HCT116 (cell line): ENCODE data around the gene HDDC3. TPM values are rescaled to one million over a fixed set of nuclear protein-coding genes. Genes with fewer than 3 reads are reported as not detected.

Experiments
- ATAC-seq: fragments of 200-7000 bp; cut with Tn5 transposase; 2 replicates; pipeline ENCODE4 v1.9.1; 2020; ENCODE audit warnings: mild to moderate bottlenecking, moderate library complexity
- BruUV-seq: library from RNA; stranded (reverse); fragments of 400-500 nt; replicated peaks from 2 replicates; lab custom pipeline; 2021; lab: Mats Ljungman, UMichigan
- CTCF ChIA-PET: fragments of 300-600 bp; sonication (Branson Sonifier 250); formaldehyde crosslinking; loops from one replicate; lab custom pipeline; 2021; ENCODE audit warnings: antibody characterized with exemption; lab: Charles Lee
- POLR2A ChIA-PET: fragments of 300-600, 350-600 bp; sonication (Branson Sonifier 250); formaldehyde crosslinking; loops from one replicate; lab custom pipeline; 2021; ENCODE audit warnings: antibody characterized with exemption; lab: Charles Lee
- RAD21 ChIA-PET, 2 experiments: fragments of 300-600 bp; sonication (Branson Sonifier 250); formaldehyde crosslinking; loops; one replicate each; lab custom pipeline; 2023; ENCODE audit warnings: low total read pairs in 2 of 2; ENCODE audit not compliant: uncharacterized antibody in 2 of 2, unreplicated experiment in 2 of 2, low non-redundant PET in 1 of 2; lab: Charles Lee
- DNase-seq: peaks from one replicate; pipeline ENCODE4 v3.0.0-alpha.2; 2010; ENCODE audit warnings: low read depth, low spot score
- H2AFZ ChIP-seq: fragments of 200-600 bp; shearing (Covaris generic), sonication (generic); 2 replicates; pipeline ENCODE4 v1.6.1; 2017; ENCODE audit warnings: low read depth, mixed run types, mixed read lengths, antibody characterized with exemption, low read length; ENCODE audit not compliant: poor library complexity, severe bottlenecking
- H3K27ac ChIP-seq: 2 replicates; pipeline ENCODE4 v1.5.1; 2012; ENCODE audit warnings: low read depth, low read length
- H3K27me3 ChIP-seq: fragments of 200-600 bp; sonication (generic); 2 replicates; pipeline ENCODE4 v1.6.1; 2016; ENCODE audit warnings: mixed run types, low read length, mixed read lengths; ENCODE audit not compliant: insufficient read depth
- H3K36me3 ChIP-seq, 2 experiments: fragments of 200-500 bp in 1 of 2; fragments of 200-600 bp in 1 of 2; sonication (Bioruptor generic) in 1 of 2; sonication (generic) in 1 of 2; 2 replicates each; pipeline versions ENCODE4 v1.5.1 to v1.6.1; 2014 to 2016; ENCODE audit warnings: low read length in 2 of 2, inconsistent platforms in 1 of 2, mixed read lengths in 1 of 2, mixed run types in 1 of 2; ENCODE audit not compliant: insufficient read depth in 2 of 2, control insufficient read depth in 1 of 2
- H3K4me1 ChIP-seq, 2 experiments: fragments of 200-600 bp in 1 of 2; sonication (generic) in 1 of 2; 2 replicates each; pipeline versions ENCODE4 v1.5.1 to v1.6.1; 2012 to 2017; ENCODE audit warnings: low read length in 2 of 2, inconsistent platforms in 1 of 2, mild to moderate bottlenecking in 1 of 2, mixed read lengths in 1 of 2, mixed run types in 1 of 2, moderate library complexity in 1 of 2; ENCODE audit not compliant: insufficient read depth in 2 of 2, control insufficient read depth in 1 of 2
- H3K4me2 ChIP-seq: fragments of 200-600 bp; sonication (generic); 2 replicates; pipeline ENCODE4 v1.6.1; 2017; ENCODE audit warnings: mixed run types, low read length, mixed read lengths
- H3K4me3 ChIP-seq, 2 experiments: fragments of 200-600 bp in 1 of 2; sonication (generic) in 1 of 2; replicated peaks in 1 of 2; 2 replicates each; pipeline ENCODE4 v1.5.1; 2011 to 2016; ENCODE audit warnings: low read length in 2 of 2, control low read depth in 1 of 2, low read depth in 1 of 2, mild to moderate bottlenecking in 1 of 2, mixed read lengths in 1 of 2, mixed run types in 1 of 2
- H3K79me2 ChIP-seq: fragments of 200-600 bp; sonication (generic); 2 replicates; pipeline ENCODE4 v1.6.1; 2017; ENCODE audit warnings: mild to moderate bottlenecking, mixed run types, low read length, moderate library complexity, mixed read lengths; ENCODE audit not compliant: insufficient read depth
- H3K9ac ChIP-seq: fragments of 200-600 bp; sonication (generic); 2 replicates; pipeline ENCODE4 v1.6.1; 2016; ENCODE audit warnings: low read length, mixed read lengths
- H3K9me2 ChIP-seq: fragments of 200-600 bp; sonication (generic), shearing (Covaris generic); 2 replicates; pipeline ENCODE4 v1.6.1; 2017; ENCODE audit warnings: mixed run types, mild to moderate bottlenecking, moderate library complexity; ENCODE audit not compliant: insufficient read depth
- H3K9me3 ChIP-seq, 2 experiments: fragments of 200-500 bp in 1 of 2; fragments of 200-600 bp in 1 of 2; sonication (Bioruptor generic) in 1 of 2; sonication (generic) in 1 of 2; 2 replicates each; pipeline ENCODE4 v1.6.1; 2014 to 2017; ENCODE audit warnings: low read length in 2 of 2, mixed read lengths in 2 of 2, inconsistent platforms in 1 of 2, low read depth in 1 of 2, mild to moderate bottlenecking in 1 of 2, mixed run types in 1 of 2, moderate library complexity in 1 of 2; ENCODE audit not compliant: control insufficient read depth in 1 of 2, insufficient read depth in 1 of 2
- H4K20me1 ChIP-seq: fragments of 200-600 bp; sonication (generic), shearing (Covaris generic); 2 replicates; pipeline ENCODE4 v1.6.1; 2017; ENCODE audit warnings: mixed run types, mild to moderate bottlenecking, moderate library complexity; ENCODE audit not compliant: insufficient read depth
- ATF3 ChIP-seq: IDR thresholded peaks from 2 replicates; pipeline ENCODE4 v1.6.1; 2012
- CBX3 ChIP-seq: IDR thresholded peaks from 2 replicates; pipeline ENCODE4 v1.6.1; 2012; ENCODE audit warnings: low read depth
- CTCF ChIP-seq, 3 experiments: fragments of 200-600 bp in 1 of 3; sonication (generic) in 1 of 3; IDR thresholded peaks in 2 of 3; conservative IDR thresholded peaks in 1 of 3; 2 replicates each; pipeline ENCODE4 v1.5.1; 2012 to 2017; ENCODE audit warnings: low read depth in 2 of 3, low read length in 2 of 3, antibody characterized with exemption in 1 of 3, borderline replicate concordance in 1 of 3, control low read depth in 1 of 3, mild to moderate bottlenecking in 1 of 3, mixed read lengths in 1 of 3, mixed run types in 1 of 3, moderate library complexity in 1 of 3; ENCODE audit not compliant: insufficient read depth in 1 of 3
- EGR1 ChIP-seq: IDR thresholded peaks from 2 replicates; pipeline ENCODE4 v1.6.1; 2012; ENCODE audit warnings: low read depth
- ELF1 ChIP-seq: IDR thresholded peaks from 2 replicates; pipeline ENCODE4 v1.6.1; 2012; ENCODE audit warnings: low read depth, borderline replicate concordance
- FOSL1 ChIP-seq: IDR thresholded peaks from 2 replicates; pipeline ENCODE4 v1.6.1; 2012; ENCODE audit warnings: low read depth
- MAX ChIP-seq: IDR thresholded peaks from 2 replicates; pipeline ENCODE4 v1.6.1; 2012
- POLR2A ChIP-seq: IDR thresholded peaks from 2 replicates; pipeline ENCODE4 v1.7.0; 2011; ENCODE audit warnings: borderline replicate concordance; ENCODE audit not compliant: insufficient read depth, insufficient read length; ENCODE audit errors: extremely low read depth
- POLR2AphosphoS5 ChIP-seq: IDR thresholded peaks from 2 replicates; pipeline ENCODE4 v1.6.1; 2011; ENCODE audit warnings: mild to moderate bottlenecking, low read depth, low read length, moderate library complexity
- RAD21 ChIP-seq: IDR thresholded peaks from 2 replicates; pipeline ENCODE4 v1.6.1; 2012; ENCODE audit warnings: low read depth, mild to moderate bottlenecking
- REST ChIP-seq: IDR thresholded peaks from 2 replicates; pipeline ENCODE4 v1.6.1; 2012; ENCODE audit warnings: low read depth
- ZBTB33 ChIP-seq: IDR thresholded peaks from 2 replicates; pipeline ENCODE4 v1.6.1; 2011; ENCODE audit warnings: mild to moderate bottlenecking, low read length, moderate library complexity; ENCODE audit not compliant: insufficient replicate concordance; ENCODE audit errors: extremely low read depth
- ZNF274 ChIP-seq: fragments of 200-500 bp; sonication (Bioruptor generic); IDR thresholded peaks from 2 replicates; pipeline ENCODE4 v1.6.1; 2014; ENCODE audit warnings: mild to moderate bottlenecking, low read depth, low read length, inconsistent platforms
- intact Hi-C: fragments of 100-400 bp; cut with micrococcal nuclease; formaldehyde crosslinking; loops from 2 replicates; pipeline ENCODE4 v1.10.0; 2022
- total RNA-seq: library from RNA; stranded (reverse); gene quantifications from one replicate; pipeline ENCODE4 v1.2.1, GENCODE V29; 2021; ENCODE audit not compliant: unreplicated experiment

The HDDC3 gene
- total RNA-seq, 1 experiment from 2014 or later = 20.4 TPM

- no peak for TF ChIP-seq ZNF274
Observed at GRCh38 chr15:90946538-90946937, 14.2 kb upstream of the HDDC3 start (continued).

GRCh38 chr15:90945091-90945490, 12.7 kb upstream of the HDDC3 start:
- POLR2A ChIA-PET = no interaction called here
- BruUV-seq = no TSS peak
- H3K4me1 ChIP-seq = peaks cover 0 to 8% of the 10 kb centered on the region in 2 experiments; a peak in 2 of 4 replicates
- H3K4me2 ChIP-seq = no peak overlapping the region
- no peaks in the 10 kb centered on the region for H4K20me1 ChIP-seq
- no peak overlapping the region for H3K9ac ChIP-seq
- no peaks in the 10 kb centered on the region for H3K27me3 ChIP-seq
- H3K36me3 ChIP-seq = peaks cover 40 to 43% of the 10 kb centered on the region in 2 experiments
- H2AFZ ChIP-seq = no peak overlapping the region
- no peaks in the 10 kb centered on the region for H3K79me2 ChIP-seq
- TF ChIP-seq ELF1 (no peak), CBX3 (no peak), ZNF274 (no peak), RAD21 (no peak), EGR1 (no peak), ATF3 (no peak), MAX (no peak), REST (no peak), ZBTB33 (no peak), POLR2AphosphoS5 (no peak), FOSL1 (no peak), POLR2A (no peak), CTCF (IDR thresholded peaks at IDR 0.05 in 2 of 3, conservative IDR thresholded peaks at IDR 0.05 in 1 of 3; ENCODE audit: borderline replicate concordance in 1 of 3, insufficient read depth in 1 of 3, low read depth in 2 of 3, low read length in 2 of 3) (no peak)
- no peaks in the 10 kb centered on the region for H3K9me3 ChIP-seq
- no peak overlapping the region for H3K4me3 ChIP-seq
- no peaks in the 10 kb centered on the region for H3K9me2 ChIP-seq
- intact Hi-C loops = no loop called here
- DNase-seq (no peak), ATAC-seq (no peak)
- no peak overlapping the region for H3K27ac ChIP-seq
- CTCF ChIA-PET = interaction anchor here (0.7 to 1.1 kb wide), 2 partner anchors 10 to 91 kb away, joined by 3 to 4 read pairs; partner anchors contain the start of gene UNC45A
- RAD21 ChIA-PET = no interaction called here
